ENCODE data around the gene NADK.
"Not testable (repeated sequence)": the region's sequence is repeated elsewhere in the genome, so short reads cannot be mapped to it uniquely, and the experiment has no call there.

- TF ChIP-seq ARNT2 (CRISPR knock-in tag; IDR thresholded peaks at IDR 0.05; ENCODE audit: low read depth); POLR2A (IDR thresholded peaks at IDR 0.05; ENCODE audit: insufficient read depth in 1 of 2, low read depth in 2 of 2, low read length in 2 of 2); ELF1 (CRISPR knock-in tag; IDR thresholded peaks at IDR 0.05); ZC3H4 (CRISPR knock-in tag; IDR thresholded peaks at IDR 0.05; ENCODE audit: borderline replicate concordance); SNRNP70 (IDR thresholded peaks at IDR 0.05; ENCODE audit: low read depth, low read length); ZNF274 (CRISPR knock-in tag; IDR thresholded peaks at IDR 0.05); EP300 (IDR thresholded peaks at IDR 0.05; ENCODE audit: low read depth in 2 of 2, low read length in 2 of 2); EP300 (CRISPR knock-in tag; IDR thresholded peaks at IDR 0.05; ENCODE audit: borderline replicate concordance); SMC3 (IDR thresholded peaks at IDR 0.05; ENCODE audit: low read length); RFX5 (IDR thresholded peaks at IDR 0.05; ENCODE audit: low read depth, low read length); ZKSCAN1 (IDR thresholded peaks at IDR 0.05; ENCODE audit: low read length); SAP130 (CRISPR knock-in tag; IDR thresholded peaks at IDR 0.05; ENCODE audit: low read depth): not testable (repeated sequence)
Observed at GRCh38 chr1:1715109-1715883, 63.0 kb downstream of the NADK start.

All from HepG2 (cell line).